Neural progenitor cell (in vitro differentiated cells): ENCODE data around the gene PER1. TPM values are rescaled to one million over a fixed set of nuclear protein-coding genes. Genes with fewer than 3 reads are reported as not detected.
"Not testable (repeated sequence)": the region's sequence is repeated elsewhere in the genome, so short reads cannot be mapped to it uniquely, and the experiment has no call there.

ENCODE experiments used
- DNase-seq: peaks from one replicate; pipeline ENCODE4 v3.0.0-alpha.2; 2016; ENCODE audit warnings: low spot score
- H2AFZ ChIP-seq: fragments of 200-600 bp; sonication (generic); replicated peaks from 2 replicates; pipeline ENCODE4 v1.6.1; 2016; ENCODE audit warnings: antibody characterized with exemption
- H3F3A ChIP-seq: fragments of 200-600 bp; sonication (generic); 2 replicates; pipeline ENCODE4 v1.6.1; 2016; ENCODE audit warnings: antibody characterized with exemption, low read depth
- H3K27ac ChIP-seq: fragments of 200-600 bp; sonication (generic); 2 replicates; pipeline ENCODE4 v1.5.1; 2016; ENCODE audit warnings: mild to moderate bottlenecking
- H3K27me3 ChIP-seq: fragments of 200-600 bp; sonication (generic); 2 replicates; pipeline ENCODE4 v1.6.1; 2016; ENCODE audit warnings: mild to moderate bottlenecking, moderate library complexity
- H3K36me3 ChIP-seq: fragments of 200-600 bp; sonication (generic); 2 replicates; pipeline ENCODE4 v1.5.1; 2016
- H3K4me1 ChIP-seq: fragments of 200-600 bp; sonication (generic); 2 replicates; pipeline ENCODE4 v1.6.1; 2016; ENCODE audit warnings: mixed run types
- H3K4me2 ChIP-seq: fragments of 200-600 bp; sonication (generic); 2 replicates; pipeline ENCODE4 v1.6.1; 2016
- H3K4me3 ChIP-seq: fragments of 200-600 bp; sonication (generic); 2 replicates; pipeline ENCODE4 v1.5.1; 2016
- H3K79me2 ChIP-seq: fragments of 200-600 bp; sonication (generic); 2 replicates; pipeline ENCODE4 v1.6.1; 2016; ENCODE audit warnings: low read depth
- H3K9ac ChIP-seq: fragments of 200-600 bp; sonication (generic); 2 replicates; pipeline ENCODE4 v1.6.1; 2016
- H3K9me3 ChIP-seq: fragments of 200-600 bp; sonication (generic); 2 replicates; pipeline ENCODE4 v1.5.1; 2016; ENCODE audit warnings: low read depth
- H4K20me1 ChIP-seq: fragments of 200-600 bp; sonication (generic); 2 replicates; pipeline ENCODE4 v1.6.1; 2016; ENCODE audit warnings: low read depth
- H3K27ac Mint-ChIP-seq: 3 replicates; pipeline ENCODE4 v1.8.0; 2021; ENCODE audit warnings: mixed read lengths
- H3K27me3 Mint-ChIP-seq: 2 replicates; pipeline ENCODE4 v1.8.0; 2022; ENCODE audit warnings: low read depth, mild to moderate bottlenecking, inconsistent platforms, moderate library complexity, mixed read lengths; ENCODE audit not compliant: insufficient read depth
- H3K36me3 Mint-ChIP-seq: 3 replicates; pipeline ENCODE4 v1.8.0; 2021; ENCODE audit warnings: mixed read lengths
- H3K4me1 Mint-ChIP-seq: 3 replicates; pipeline ENCODE4 v1.8.0; 2021; ENCODE audit warnings: mixed read lengths
- H3K4me3 Mint-ChIP-seq: 3 replicates; pipeline ENCODE4 v1.8.0; 2021; ENCODE audit warnings: mild to moderate bottlenecking, moderate library complexity, mixed read lengths
- H3K9me3 Mint-ChIP-seq: 3 replicates; pipeline ENCODE4 v1.8.0; 2020; ENCODE audit warnings: mixed read lengths
- CTCF ChIP-seq: fragments of 200-600 bp; sonication (generic); IDR thresholded peaks from 2 replicates; pipeline ENCODE4 v1.5.1; 2017; ENCODE audit warnings: antibody characterized with exemption, mild to moderate bottlenecking
- EZH2 ChIP-seq: fragments of 200-600 bp; sonication (generic); IDR thresholded peaks from 2 replicates; pipeline ENCODE4 v1.6.1; 2017; ENCODE audit warnings: antibody characterized with exemption, mild to moderate bottlenecking, moderate library complexity
- EZH2phosphoT487 ChIP-seq: fragments of 200-600 bp; sonication (generic); IDR thresholded peaks from 2 replicates; pipeline ENCODE4 v1.6.1; 2017; ENCODE audit warnings: antibody characterized with exemption
- total RNA-seq: library from RNA; depleted of rRNA; stranded (reverse); fragments of >200 nt; gene quantifications from 2 replicates; pipeline ENCODE4 v1.2.3, GENCODE V29; 2015; ENCODE audit warnings: low replicate concordance

The PER1 gene
- total RNA-seq, 1 donor from 2014 or later, result 3.2 TPM

- peaks cover 87% of the 10 kb centered on the region for H3K27me3 ChIP-seq
- no peaks in the 10 kb centered on the region for H3K9me3 ChIP-seq
- H3K9me3 Mint-ChIP-seq, result no peaks in the 10 kb centered on the region
- no peak overlapping the region for H3K4me2 ChIP-seq
- no peak overlapping the region for H3K4me3 ChIP-seq
- H3K4me3 Mint-ChIP-seq, result peak overlapping the region; percentile 66
- H2AFZ ChIP-seq, result no peak overlapping the region
- no peak for DNase-seq
- no peaks in the 10 kb centered on the region for H3F3A ChIP-seq
- TF ChIP-seq EZH2, result no peak
- H3K27ac ChIP-seq, result no peak overlapping the region
- peaks cover 4% of the 10 kb centered on the region for H3K4me1 Mint-ChIP-seq
- H4K20me1 ChIP-seq, result no peaks in the 10 kb centered on the region
- no peak overlapping the region for H3K27ac Mint-ChIP-seq
- H3K4me1 ChIP-seq, result peaks cover 2% of the 10 kb centered on the region
- H3K9ac ChIP-seq, result no peak overlapping the region
- H3K36me3 Mint-ChIP-seq, result no peaks in the 10 kb centered on the region
- peaks cover 55% of the 10 kb centered on the region for H3K27me3 Mint-ChIP-seq
- H3K36me3 ChIP-seq, result no peaks in the 10 kb centered on the region
- no peaks in the 10 kb centered on the region for H3K79me2 ChIP-seq
These were observed 41.3 kb downstream of the PER1 start for GRCh38 chr17:8110907-8111306.

- Histone ChIP-seq H3K9me3 (no peaks in the 10 kb centered on the region), H3F3A (no peaks in the 10 kb centered on the region), H3K27me3 (peaks cover 82% of the 10 kb centered on the region), H3K36me3 (no peaks in the 10 kb centered on the region), H3K27ac (no peak overlapping the region), H3K4me2 (peak overlapping the region; percentile 79), H3K79me2 (no peaks in the 10 kb centered on the region), H3K4me1 (peaks cover 2% of the 10 kb centered on the region), H4K20me1 (no peaks in the 10 kb centered on the region), H3K4me3 (peak overlapping the region; percentile 50), H2AFZ (no peak overlapping the region), H3K9ac (no peak overlapping the region)
- DNase-seq, result no peak
- no peaks in the 10 kb centered on the region for H3K9me3 Mint-ChIP-seq
- TF ChIP-seq EZH2 (peak; percentile 5), EZH2phosphoT487 (no peak)
- no peak overlapping the region for H3K27ac Mint-ChIP-seq
- peak overlapping the region; percentile 66 for H3K4me3 Mint-ChIP-seq
- H3K4me1 Mint-ChIP-seq, result peaks cover 4% of the 10 kb centered on the region
- H3K36me3 Mint-ChIP-seq, result no peaks in the 10 kb centered on the region
- H3K27me3 Mint-ChIP-seq, result peaks cover 51% of the 10 kb centered on the region
These were observed 41.8 kb downstream of the PER1 start for GRCh38 chr17:8110456-8110804.

- H3K9me3 Mint-ChIP-seq, result no peaks in the 10 kb centered on the region
- H4K20me1 ChIP-seq, result no peaks in the 10 kb centered on the region
- H3K27ac Mint-ChIP-seq, result no peak overlapping the region
- no peak overlapping the region for H3K27ac ChIP-seq
- H3K27me3 Mint-ChIP-seq, result peaks cover 48% of the 10 kb centered on the region
- H3K4me1 Mint-ChIP-seq, result peaks cover 4% of the 10 kb centered on the region
- peaks cover 77% of the 10 kb centered on the region for H3K27me3 ChIP-seq
- H3F3A ChIP-seq, result no peaks in the 10 kb centered on the region
- TF ChIP-seq EZH2, result peak; percentile 80
- TF ChIP-seq EZH2phosphoT487, result peak; percentile 66
- peak; percentile 81 for TF ChIP-seq CTCF
- peak overlapping the region; percentile 9 for H3K4me3 Mint-ChIP-seq
- peaks cover 2% of the 10 kb centered on the region for H3K4me1 ChIP-seq
- peak overlapping the region; percentile 59 for H2AFZ ChIP-seq
- no peaks in the 10 kb centered on the region for H3K9me3 ChIP-seq
- no peaks in the 10 kb centered on the region for H3K79me2 ChIP-seq
- peak overlapping the region; percentile 79 for H3K4me2 ChIP-seq
- H3K36me3 Mint-ChIP-seq, result no peaks in the 10 kb centered on the region
- DNase-seq, result peak; percentile 82
- H3K9ac ChIP-seq, result no peak overlapping the region
- H3K4me3 ChIP-seq, result peak overlapping the region; percentile 50
- H3K36me3 ChIP-seq, result no peaks in the 10 kb centered on the region
These were observed 42.3 kb downstream of the PER1 start for GRCh38 chr17:8109661-8110455.

GRCh38 chr17:8108972-8109660, 43.1 kb downstream of the PER1 start:
- Histone ChIP-seq H3K4me2 (peak overlapping the region; percentile 79), H3F3A (no peaks in the 10 kb centered on the region), H3K4me3 (no peak overlapping the region), H3K36me3 (no peaks in the 10 kb centered on the region), H2AFZ (no peak overlapping the region), H3K27me3 (peaks cover 69% of the 10 kb centered on the region), H3K4me1 (peaks cover 2% of the 10 kb centered on the region), H3K27ac (no peak overlapping the region), H3K9me3 (no peaks in the 10 kb centered on the region), H3K9ac (no peak overlapping the region), H4K20me1 (no peaks in the 10 kb centered on the region), H3K79me2 (no peaks in the 10 kb centered on the region)
- no peak for TF ChIP-seq EZH2
- Mint-ChIP-seq H3K4me3 (no peak overlapping the region), H3K27me3 (peaks cover 45% of the 10 kb centered on the region), H3K9me3 (no peaks in the 10 kb centered on the region), H3K4me1 (peaks cover 4% of the 10 kb centered on the region), H3K27ac (no peak overlapping the region), H3K36me3 (no peaks in the 10 kb centered on the region)
- DNase-seq, result no peak

GRCh38 chr17:8106980-8107379, 45.2 kb downstream of the PER1 start:
- H3K9me3 Mint-ChIP-seq, H3K9ac ChIP-seq, H3K36me3 ChIP-seq, H3F3A ChIP-seq, DNase-seq, H3K79me2 ChIP-seq, H3K27ac ChIP-seq, H3K4me3 Mint-ChIP-seq, H3K4me1 Mint-ChIP-seq, H4K20me1 ChIP-seq, H3K36me3 Mint-ChIP-seq, H3K9me3 ChIP-seq, H3K4me1 ChIP-seq, H3K27ac Mint-ChIP-seq, H3K4me2 ChIP-seq, H3K4me3 ChIP-seq, H2AFZ ChIP-seq: not testable (repeated sequence)
- peaks cover 48% of the 10 kb centered on the region for H3K27me3 ChIP-seq
- H3K27me3 Mint-ChIP-seq, result peaks cover 32% of the 10 kb centered on the region
